Adrenal gland (tissue), 12 donors: ENCODE measurements around the gene SHB. TPM values are rescaled to one million over a fixed set of nuclear protein-coding genes. Genes with fewer than 3 reads are reported as not detected.
"Not testable (repeated sequence)": the region's sequence is repeated elsewhere in the genome, so short reads cannot be mapped to it uniquely, and the experiment has no call there.

ENCODE experiments used
- DNase-seq, 7 donors: peaks; one replicate each; pipeline ENCODE4 v3.0.0-alpha.2; 2019 to 2020
- H3K27ac ChIP-seq, 5 donors: fragments of 200-600 bp; sonication (generic) in 4 of 5; 1 replicate in 3 of 5; 2 replicates in 2 of 5; pipeline versions ENCODE4 v1.5.1 to v1.8.0; 2016 to 2020; ENCODE audit warnings: mild to moderate bottlenecking in 1 of 5
- H3K27me3 ChIP-seq: fragments of 200-600 bp; 2 replicates; pipeline ENCODE4 v1.8.0; 2021
- H3K36me3 ChIP-seq, 2 donors: fragments of 200-600 bp; replicated peaks in 1 of 2; 1 replicate in 1 of 2; 2 replicates in 1 of 2; pipeline versions ENCODE4 v1.5.1 to v1.8.0; 2018 to 2022
- H3K4me1 ChIP-seq, 2 donors: fragments of 200-600 bp; replicated peaks in 1 of 2; 1 replicate in 1 of 2; 2 replicates in 1 of 2; pipeline versions ENCODE4 v1.5.1 to v1.8.0; 2018 to 2021
- H3K4me3 ChIP-seq, 4 donors: fragments of 200-600 bp; sonication (generic) in 3 of 4; one replicate each; pipeline ENCODE4 v1.5.1; 2016 to 2018
- H3K9me3 ChIP-seq, 3 donors: fragments of 200-600 bp; sonication (generic) in 1 of 3; replicated peaks in 1 of 3; 1 replicate in 2 of 3; 2 replicates in 1 of 3; pipeline versions ENCODE4 v1.5.1 to v1.8.0; 2016 to 2021
- CTCF ChIP-seq, 6 experiments: fragments of 450-650 bp in 4 of 6; fragments of 200-600 bp in 2 of 6; sonication (generic) in 1 of 6; IDR thresholded peaks; 1 replicate in 5 of 6; 2 replicates in 1 of 6; pipeline versions ENCODE4 v1.5.1 to v1.8.0; 2016 to 2021; ENCODE audit warnings: antibody characterized with exemption in 6 of 6, mild to moderate bottlenecking in 2 of 6, moderate library complexity in 1 of 6
- POLR2A ChIP-seq, 2 donors: fragments of 450-650 bp; IDR thresholded peaks; one replicate each; pipeline ENCODE4 v1.6.1; 2017; ENCODE audit warnings: antibody characterized with exemption in 2 of 2, mild to moderate bottlenecking in 2 of 2, moderate library complexity in 1 of 2
- WGBS, 4 donors: extraction: QIAGEN DNeasy Blood & Tissue Kit in 2 of 4; methylation state at CpG; one replicate each; pipeline versions ENCODE4 v1.1.5 to v1.1.7; 2013 to 2017; 5-methylcytosine and 5-hydroxymethylcytosine counted together
- intact Hi-C, 2 donors: fragments of 100-400 bp; cut with DNase I; formaldehyde crosslinking; loops; one replicate each; pipeline versions ENCODE4 v1.14.1 to v1.15.0; 2022 to 2023
- polyA plus RNA-seq, 3 donors: library from polyadenylated mRNA; stranded (reverse); fragments of 200-250 nt in 2 of 3; fragments of 350-450 nt in 1 of 3; fragmentation: Illumina TruSeq in 1 of 3; extraction: RNeasy Lipid Tissue Mini Kit (QIAGEN cat#74804) in 1 of 3; gene quantifications; one replicate each; pipeline ENCODE4 v1.2.3, GENCODE V29; 2013 to 2014
- total RNA-seq, 9 donors: library from RNA; depleted of rRNA in 4 of 9; stranded (reverse); fragments of >200 nt in 4 of 9; fragments of 120-200 nt in 1 of 9; fragmentation: NEBNext Ultra II Directional in 1 of 9; extraction: Animal tissue kit (Norgen Biotek cat#: 25700) in 1 of 9; gene quantifications; one replicate each; pipeline versions ENCODE4 v1.1.0 to v1.2.4, GENCODE V29; 2013 to 2023
- donor health status: healthy with polysubstance abuse.
- donor health status: Bipolar disorder and iron deficiency.
- donor health status: DM: yes; HTN: yes; CAD: no.
- donor health status: DM: no; HTN: no; CAD: no.
- donor health status: DM: no; HTN: no; CAD: no.
- donor health status: DM: yes; HTN: yes; CAD: no.

The SHB gene
- total and polyA plus RNA-seq, 12 donors = 3.2 to 21.2 (median 11.1) TPM

GRCh38 chr9:38048316-38048969 lies 20.6 kb downstream of the SHB start:
- no peaks in the 10 kb centered on the region for H3K36me3 ChIP-seq
- H3K27ac ChIP-seq = peak overlapping the region in 4 of 5 donors; percentile 63 to 93 (median 80)
- peaks cover 17 to 24% of the 10 kb centered on the region in 2 donors for H3K4me1 ChIP-seq
- intact Hi-C loops = no loop called here
- no peaks in the 10 kb centered on the region for H3K9me3 ChIP-seq
- no peaks in the 10 kb centered on the region for H3K27me3 ChIP-seq
- no peak for DNase-seq
- 61 to 77% (median 69%) methylated on average over 4 of the region's 4 CpGs for whole genome bisulfite sequencing, 4 donors
- H3K4me3 ChIP-seq = no peak overlapping the region
- TF ChIP-seq CTCF (IDR thresholded peaks at IDR 0.05) (no peak), POLR2A (IDR thresholded peaks at IDR 0.05) (no peak)

- intact Hi-C loops = no loop called here
- no peak for TF ChIP-seq CTCF (IDR thresholded peaks at IDR 0.05)
- TF ChIP-seq POLR2A (IDR thresholded peaks at IDR 0.05) = peak in 1 of 2 donors; percentile 79
- Histone ChIP-seq H3K4me1 (peaks cover 17 to 24% of the 10 kb centered on the region in 2 donors), H3K36me3 (no peaks in the 10 kb centered on the region), H3K9me3 (no peaks in the 10 kb centered on the region), H3K27ac (peak overlapping the region in 4 of 5 donors; percentile 63 to 93 (median 80)), H3K4me3 (no peak overlapping the region), H3K27me3 (no peaks in the 10 kb centered on the region)
- peak; percentile 37 to 92 (median 88) for DNase-seq
- WGBS, 4 donors = 43 to 53% (median 48%) methylated on average over 10 to 15 of the region's 15 CpGs
These were observed 21.5 kb downstream of the SHB start for GRCh38 chr9:38047301-38048251.

- 66 to 73% (median 73%) methylated on average over 8 of the region's 8 CpGs for WGBS, 4 donors
- DNase-seq = peak in 6 of 7 donors; percentile 41 to 75 (median 68)
- peak in 1 of 2 donors; percentile 8 for TF ChIP-seq POLR2A (IDR thresholded peaks at IDR 0.05)
- TF ChIP-seq CTCF (IDR thresholded peaks at IDR 0.05) = no peak
- H3K4me3 ChIP-seq = no peak overlapping the region
- H3K27me3 ChIP-seq = no peaks in the 10 kb centered on the region
- H3K36me3 ChIP-seq = no peaks in the 10 kb centered on the region
- intact Hi-C loops = no loop called here
- peak overlapping the region in 4 of 5 donors; percentile 63 to 93 (median 80) for H3K27ac ChIP-seq
- H3K9me3 ChIP-seq = no peaks in the 10 kb centered on the region
- peaks cover 17 to 24% of the 10 kb centered on the region in 2 donors for H3K4me1 ChIP-seq
These were observed 22.2 kb downstream of the SHB start for GRCh38 chr9:38046661-38047300.

- H3K9me3 ChIP-seq, H3K4me3 ChIP-seq, DNase-seq, H3K27me3 ChIP-seq, H3K36me3 ChIP-seq, intact Hi-C loops: not testable (repeated sequence)
- Histone ChIP-seq H3K4me1 (peaks cover 17 to 24% of the 10 kb centered on the region in 2 donors), H3K27ac (peak overlapping the region in 3 of 5 donors; percentile 63 to 93 (median 85))
- 87 to 94% (median 91%) methylated on average over 10 of the region's 10 CpGs for WGBS, 4 donors
These were observed 23.1 kb downstream of the SHB start for GRCh38 chr9:38045939-38046338.
